Muscle of leg (tissue), 11 donors: Measurements from ENCODE around the gene KRT80. TPM values are rescaled to one million over a fixed set of nuclear protein-coding genes. Genes with fewer than 3 reads are reported as not detected.

Source experiments
- DNase-seq: peaks from one replicate; pipeline ENCODE4 v3.0.0; 2013
- H3K27ac ChIP-seq: one replicate; pipeline ENCODE4 v1.5.1; 2013; ENCODE audit warnings: mild to moderate bottlenecking, low read length, control low read depth
- H3K27me3 ChIP-seq: one replicate; pipeline ENCODE4 v1.6.1; 2013; ENCODE audit warnings: low read length; ENCODE audit not compliant: control insufficient read depth, insufficient read depth
- H3K36me3 ChIP-seq: one replicate; pipeline ENCODE4 v1.6.1; 2013; ENCODE audit warnings: low read length; ENCODE audit not compliant: control insufficient read depth, insufficient read depth
- H3K4me1 ChIP-seq: one replicate; pipeline ENCODE4 v1.6.1; 2013; ENCODE audit warnings: low read length; ENCODE audit not compliant: control insufficient read depth, insufficient read depth
- H3K4me3 ChIP-seq: one replicate; pipeline ENCODE4 v1.5.1; 2013; ENCODE audit warnings: low read length, control low read depth
- H3K9me3 ChIP-seq: replicated peaks from 2 replicates; pipeline ENCODE4 v1.6.1; 2013; ENCODE audit warnings: low read depth, low read length; ENCODE audit not compliant: control insufficient read depth
- WGBS: methylation state at CpG from one replicate; pipeline ENCODE4 v1.1.5; 2013; ENCODE audit warnings: missing lambda C conversion rate; ENCODE audit not compliant: insufficient coverage; 5-methylcytosine and 5-hydroxymethylcytosine counted together
- polyA plus RNA-seq, 8 donors: library from polyadenylated mRNA; unstranded; fragments of 120-200 nt; gene quantifications; one replicate each; pipeline versions ENCODE4 v1.2.1 to v1.2.3, GENCODE V29; 2013; ENCODE audit warnings: inconsistent platforms in 1 of 8, low replicate concordance in 1 of 8; ENCODE audit not compliant: insufficient read length in 8 of 8, insufficient read depth in 1 of 8
- total RNA-seq: library from RNA; stranded (reverse); fragments of 120-200 nt; gene quantifications from one replicate; pipeline ENCODE4 v1.2.4, GENCODE V29; 2013

KRT80 gene
- total and polyA plus RNA-seq, 9 donors, result 0.62 to 5.8 (median 3.6) TPM

GRCh38 chr12:52235001-52235764, 43.4 kb upstream of the KRT80 start:
- Histone ChIP-seq H3K4me3 (no peak overlapping the region), H3K36me3 (no peaks in the 10 kb centered on the region), H3K9me3 (no peaks in the 10 kb centered on the region), H3K27me3 (peaks cover 65% of the 10 kb centered on the region), H3K27ac (no peak overlapping the region), H3K4me1 (no peaks in the 10 kb centered on the region)
- 89% methylated on average over 14 of the region's 15 CpGs for WGBS
- no peak for DNase-seq

- Histone ChIP-seq H3K27ac (no peak overlapping the region), H3K4me3 (no peak overlapping the region), H3K4me1 (no peaks in the 10 kb centered on the region), H3K27me3 (peaks cover 67% of the 10 kb centered on the region), H3K36me3 (no peaks in the 10 kb centered on the region), H3K9me3 (no peaks in the 10 kb centered on the region)
- 62% methylated on average over 8 of the region's 10 CpGs for WGBS
- no peak for DNase-seq
Observed at GRCh38 chr12:52234223-52234810, 42.5 kb upstream of the KRT80 start.

- no peaks in the 10 kb centered on the region for H3K9me3 ChIP-seq
- H3K36me3 ChIP-seq, result no peaks in the 10 kb centered on the region
- DNase-seq, result no peak
- no peak overlapping the region for H3K4me3 ChIP-seq
- 6% methylated on average over 32 of the region's 40 CpGs for WGBS
- H3K4me1 ChIP-seq, result no peaks in the 10 kb centered on the region
- H3K27me3 ChIP-seq, result peaks cover 72% of the 10 kb centered on the region
- no peak overlapping the region for H3K27ac ChIP-seq
Observed at GRCh38 chr12:52233462-52234207, 41.8 kb upstream of the KRT80 start.

GRCh38 chr12:52232674-52233461, 41.1 kb upstream of the KRT80 start, which contains the start of gene KRT7:
TSS of gene KRT7 (plus strand) at chr12:52233243. CDS start at chr12:52233297, 54 bp downstream.
- DNase-seq, result no peak
- whole genome bisulfite sequencing, result 2% methylated on average over 55 of the region's 58 CpGs
- Histone ChIP-seq H3K27me3 (peaks cover 71% of the 10 kb centered on the region), H3K27ac (no peak within 1 kb of the TSS), H3K36me3 (no peaks in the 10 kb centered on the region), H3K9me3 (no peaks in the 10 kb centered on the region), H3K4me3 (no peak within 1 kb of the TSS), H3K4me1 (no peaks in the 10 kb centered on the region)

- Histone ChIP-seq H3K27me3 (peaks cover 71% of the 10 kb centered on the region), H3K4me3 (no peak overlapping the region), H3K36me3 (no peaks in the 10 kb centered on the region), H3K27ac (no peak overlapping the region), H3K4me1 (no peaks in the 10 kb centered on the region), H3K9me3 (no peaks in the 10 kb centered on the region)
- WGBS, result 44% methylated on average over 9 of the region's 12 CpGs
- no peak for DNase-seq
Observed at GRCh38 chr12:52232203-52232673, 40.4 kb upstream of the KRT80 start.

- H3K36me3 ChIP-seq, result no peaks in the 10 kb centered on the region
- no peak overlapping the region for H3K4me3 ChIP-seq
- no peaks in the 10 kb centered on the region for H3K4me1 ChIP-seq
- WGBS, result 54% methylated on average over 9 of the region's 16 CpGs
- DNase-seq, result no peak
- peaks cover 68% of the 10 kb centered on the region for H3K27me3 ChIP-seq
- H3K9me3 ChIP-seq, result no peaks in the 10 kb centered on the region
- no peak overlapping the region for H3K27ac ChIP-seq
Observed at GRCh38 chr12:52231305-52232202, 39.7 kb upstream of the KRT80 start.

GRCh38 chr12:52230364-52231281, 38.8 kb upstream of the KRT80 start:
- Histone ChIP-seq H3K9me3 (no peaks in the 10 kb centered on the region), H3K4me1 (no peaks in the 10 kb centered on the region), H3K27me3 (peaks cover 67% of the 10 kb centered on the region), H3K36me3 (no peaks in the 10 kb centered on the region), H3K4me3 (no peak overlapping the region), H3K27ac (no peak overlapping the region)
- no peak for DNase-seq
- WGBS, result 66% methylated on average over 4 of the region's 8 CpGs

- Histone ChIP-seq H3K9me3 (no peaks in the 10 kb centered on the region), H3K36me3 (no peaks in the 10 kb centered on the region), H3K27ac (no peak overlapping the region), H3K27me3 (peaks cover 65% of the 10 kb centered on the region), H3K4me1 (no peaks in the 10 kb centered on the region), H3K4me3 (no peak overlapping the region)
- DNase-seq, result no peak
- WGBS, result 76% methylated on average over 2 of the region's 2 CpGs
Observed at GRCh38 chr12:52229836-52230343, 38.1 kb upstream of the KRT80 start.
